HG02588 (cell line): ENCODE results near the gene SLC1A7.

Experiments
- ATAC-seq: cut with Tn5 transposase; IDR thresholded peaks from one replicate; pipeline ENCODE4 v1.9.1; 2021; ENCODE audit warnings: mild to moderate bottlenecking, moderate library complexity; ENCODE audit not compliant: unreplicated experiment

Gene SLC1A7

DNA sequence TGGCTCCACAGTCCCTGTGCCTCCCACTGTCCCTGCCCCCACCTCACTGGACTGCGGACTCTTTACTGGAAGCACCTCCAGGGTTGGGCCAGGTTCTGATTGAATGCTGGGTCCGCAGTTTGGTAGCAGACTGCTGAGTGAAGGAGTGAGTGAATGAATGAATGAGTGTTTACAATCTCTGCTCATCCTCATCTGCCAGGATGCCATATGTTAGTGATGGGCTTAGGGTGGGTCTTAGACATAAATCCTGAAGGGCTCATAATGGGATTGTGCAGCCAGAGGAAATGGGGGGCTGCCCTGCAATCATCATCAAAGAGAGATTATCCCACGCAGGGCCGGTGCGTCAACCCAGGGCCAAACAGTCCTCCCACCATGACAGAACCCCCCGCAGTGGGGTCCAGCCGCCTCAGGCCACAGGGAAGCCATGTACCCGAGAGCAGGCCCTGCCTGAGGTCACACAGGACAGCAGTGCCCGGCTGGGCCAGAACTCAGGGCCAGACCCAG is 26.1 kb downstream of the SLC1A7 start:
- no peak for ATAC-seq

DNA sequence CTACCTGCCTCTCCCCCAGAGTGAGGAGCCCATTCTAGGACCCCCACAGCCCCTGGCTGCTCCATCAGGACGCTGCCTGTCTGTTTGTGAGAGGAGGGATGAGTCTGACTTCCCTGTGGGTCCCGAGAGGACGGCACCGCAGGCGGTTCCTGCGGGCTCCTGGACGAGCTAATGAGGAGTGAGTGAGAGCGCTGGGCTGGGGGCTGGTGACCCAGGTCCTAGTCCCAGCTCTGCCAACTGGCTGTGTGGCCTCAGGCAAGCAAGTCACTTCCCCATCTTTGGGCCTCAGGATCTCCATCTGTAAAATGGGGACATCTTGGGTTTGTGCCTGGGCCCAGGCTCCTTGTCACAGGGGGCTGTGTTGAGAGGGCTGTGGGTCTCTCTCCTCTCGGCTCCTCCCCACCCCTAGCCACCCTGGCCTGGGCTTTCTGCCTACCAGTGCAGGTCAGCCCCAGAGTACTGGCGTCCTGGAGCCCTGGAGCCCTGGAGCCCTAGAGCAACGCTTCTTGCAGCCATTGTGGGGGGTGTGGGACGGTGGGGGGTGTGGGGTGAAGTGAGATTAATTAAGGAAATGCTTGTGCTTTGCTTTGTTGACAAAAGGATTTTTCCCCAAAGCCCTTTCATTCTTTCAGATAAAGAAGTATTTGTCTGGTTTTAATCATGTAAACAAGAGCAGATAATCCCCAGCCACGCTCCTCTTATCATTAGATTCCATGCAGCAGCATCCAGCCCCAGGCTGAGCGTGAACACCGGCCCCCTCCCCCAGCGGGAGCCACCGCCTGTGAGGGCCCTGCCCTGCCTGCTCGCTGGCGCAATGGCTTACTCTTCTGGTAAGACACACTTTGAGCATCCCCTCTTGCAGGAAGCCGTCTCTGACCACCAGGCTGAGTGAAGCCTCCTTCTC is 26.8 kb downstream of the SLC1A7 start:
- no peak for ATAC-seq

DNA sequence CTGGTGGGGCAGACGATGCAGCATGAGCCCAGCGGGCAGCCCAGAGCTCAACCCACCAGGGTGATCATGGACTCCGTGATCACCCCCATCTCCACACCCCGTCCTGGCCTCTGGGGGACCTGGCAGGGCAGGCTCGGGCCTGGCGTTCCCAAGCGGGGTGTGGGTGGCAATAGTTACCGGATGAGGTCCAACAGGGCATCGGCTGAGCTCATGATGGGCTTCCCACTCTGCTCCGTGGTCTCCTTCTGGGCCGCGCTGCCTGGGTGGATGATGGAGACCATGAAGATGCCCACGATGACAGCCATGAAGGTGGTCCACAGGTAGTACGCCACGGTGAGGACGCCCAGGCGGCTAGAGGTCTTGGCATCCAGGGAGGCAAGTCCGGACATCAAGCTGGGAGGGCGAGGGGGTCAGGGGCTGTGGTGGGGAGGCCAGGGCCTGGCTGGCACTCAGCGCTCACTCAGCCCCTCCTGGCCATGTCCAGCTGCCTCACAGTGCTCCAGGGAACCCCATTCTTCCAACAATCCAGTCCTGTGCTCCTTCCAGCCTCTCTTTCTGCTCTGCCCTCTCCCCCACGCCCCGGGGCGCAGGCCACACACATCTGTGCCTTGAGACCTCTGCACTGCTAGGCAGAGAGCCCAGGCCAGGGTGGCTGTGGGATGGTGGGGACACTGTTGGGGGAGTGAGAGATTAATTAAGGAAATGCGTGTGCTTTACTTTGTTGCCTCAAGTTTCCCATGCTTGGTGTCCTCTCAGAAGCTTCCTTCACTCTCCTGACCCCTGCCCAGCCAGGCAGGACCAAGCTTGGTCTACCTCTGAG is 27.6 kb downstream of the SLC1A7 start:
- no peak for ATAC-seq

DNA sequence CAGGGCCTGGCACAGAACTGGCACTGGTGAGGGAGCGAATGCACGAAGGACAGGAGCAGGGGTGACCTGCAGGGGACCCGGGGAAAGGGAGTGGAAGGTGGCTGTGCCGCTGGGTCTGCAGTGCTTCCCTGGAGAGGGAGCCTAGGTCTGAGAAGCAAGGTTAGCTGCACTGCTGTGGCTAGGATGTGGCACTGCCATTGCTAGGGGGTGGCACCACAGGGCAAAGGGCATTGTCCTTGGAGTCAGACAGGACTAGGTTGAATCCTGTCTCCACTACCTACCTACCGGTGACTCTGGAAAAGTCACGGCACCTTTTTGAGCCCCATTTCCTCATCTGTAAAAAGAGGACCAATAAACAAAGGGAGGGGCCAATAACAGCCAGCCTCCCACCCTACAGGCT is 28.3 kb downstream of the SLC1A7 start:
- ATAC-seq: no peak

DNA sequence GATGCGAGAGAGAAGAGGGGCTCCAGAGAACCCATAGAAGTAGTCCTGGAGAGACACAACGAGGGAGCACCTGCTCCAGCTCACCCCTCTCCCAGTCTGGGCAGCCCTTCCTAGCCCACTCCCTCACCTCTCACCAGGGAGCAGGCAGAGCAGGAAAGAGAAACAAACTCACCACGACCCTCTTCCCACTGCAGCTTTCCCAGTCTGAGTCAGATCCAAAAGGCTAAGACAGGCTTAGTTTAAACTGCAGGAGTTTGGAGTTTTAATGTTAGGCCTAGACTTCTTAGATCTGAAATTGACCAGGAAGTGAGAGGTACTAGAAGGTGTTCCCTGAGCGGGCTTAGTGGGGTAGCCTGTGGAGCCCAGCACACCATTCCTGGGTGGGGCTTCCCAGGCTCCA is 29.6 kb downstream of the SLC1A7 start:
- ATAC-seq: no peak

DNA sequence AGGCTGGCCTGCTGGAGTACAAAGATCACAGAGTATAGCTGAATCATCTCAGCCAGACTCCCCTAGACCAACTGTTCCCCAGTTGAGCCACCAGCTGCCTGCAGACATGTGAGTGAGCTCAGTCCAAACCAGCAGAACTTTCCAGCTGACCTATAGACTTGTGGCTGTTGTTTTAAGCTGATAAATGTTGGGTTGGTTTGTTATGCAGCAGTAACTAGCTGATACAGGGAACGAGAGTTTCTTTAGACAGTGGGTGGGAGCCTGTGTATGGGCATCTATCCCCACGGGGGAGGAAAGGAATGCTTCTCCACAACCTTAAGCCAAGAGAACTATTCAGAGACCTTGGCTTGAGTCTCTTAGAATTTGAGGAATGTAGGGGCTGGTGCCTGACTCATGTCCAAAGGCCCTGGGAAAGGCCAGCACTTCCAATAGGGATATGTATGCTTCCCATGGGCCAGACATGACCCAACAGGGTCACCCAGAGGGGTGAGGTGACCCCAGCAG is 30.1 kb downstream of the SLC1A7 start:
- ATAC-seq: no peak

DNA sequence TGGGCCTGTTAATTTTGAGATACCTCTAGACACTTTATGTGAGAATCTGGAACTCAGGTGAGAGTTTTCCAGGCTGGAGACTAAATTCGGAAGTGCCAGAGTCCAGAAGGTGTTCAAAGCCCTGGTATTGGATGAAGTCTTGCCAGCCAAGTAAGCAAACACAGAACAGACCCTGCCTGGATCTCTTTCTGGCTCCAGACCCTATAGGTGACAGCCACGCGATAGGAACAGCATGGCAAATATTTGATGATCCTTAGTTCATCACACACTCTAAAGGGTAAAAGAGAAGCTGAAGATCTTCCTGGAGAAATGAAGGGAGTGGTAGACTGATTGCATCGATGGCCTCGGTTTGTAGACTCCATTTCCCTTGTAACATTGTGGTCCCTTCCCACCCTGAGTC is 30.7 kb downstream of the SLC1A7 start:
- ATAC-seq: no peak

DNA sequence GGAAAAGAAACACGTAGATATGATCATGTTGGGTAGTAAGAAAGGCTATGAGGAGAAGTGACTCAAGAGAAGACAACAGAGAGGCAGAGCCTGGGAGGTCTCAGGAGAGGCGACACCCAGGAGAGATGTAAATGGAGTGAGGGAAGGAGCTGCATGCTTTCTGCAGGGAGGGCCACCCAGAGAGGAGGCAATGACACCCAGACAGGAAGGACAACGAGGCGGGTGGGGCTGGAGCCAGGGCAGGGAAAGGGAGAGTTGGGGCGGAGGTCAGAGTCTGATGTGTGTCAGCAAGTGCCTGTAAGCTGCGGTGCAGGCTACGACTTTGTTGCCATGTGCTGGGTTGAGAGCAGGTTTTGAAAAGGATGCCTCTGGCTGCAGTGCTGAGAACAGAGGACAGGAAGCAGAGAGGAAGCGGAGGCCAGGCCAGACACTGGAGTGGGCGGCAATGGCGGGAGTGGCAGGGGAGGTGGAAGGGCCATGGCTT is 31.3 kb downstream of the SLC1A7 start:
- no peak for ATAC-seq

DNA sequence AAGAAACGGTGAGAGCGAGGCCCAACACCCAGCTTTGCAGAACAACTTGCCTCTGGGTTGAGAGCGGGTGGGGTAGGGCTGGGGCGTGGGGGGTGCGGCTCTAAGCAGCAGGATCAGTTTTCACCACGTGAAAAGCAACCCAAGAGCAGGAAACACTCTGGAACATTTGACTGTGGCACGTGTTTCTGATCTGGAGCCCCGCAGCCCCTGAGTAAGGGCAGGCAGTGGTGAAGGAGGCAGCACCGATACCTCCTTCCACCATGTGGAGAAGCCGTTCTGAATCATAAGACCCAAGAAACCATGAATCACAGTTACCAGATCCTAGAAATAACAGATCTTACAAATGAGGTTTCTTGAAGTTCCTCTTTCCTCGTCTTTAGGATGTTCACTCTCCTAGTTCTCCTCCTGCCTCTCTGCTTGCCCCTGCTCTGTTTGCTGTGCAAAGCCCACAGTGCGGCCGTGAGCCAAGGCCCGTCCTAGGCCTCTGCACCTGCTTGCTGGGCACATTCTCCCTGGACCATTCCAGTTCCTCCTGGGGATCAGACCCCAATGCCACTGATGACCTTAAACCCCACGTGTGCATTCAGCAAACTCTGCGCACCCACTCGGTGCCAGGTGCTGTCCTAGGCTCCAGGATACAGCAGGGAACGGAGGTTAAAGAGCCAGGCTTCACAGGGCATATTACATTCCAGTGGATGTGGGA is 31.9 kb downstream of the SLC1A7 start:
- no peak for ATAC-seq

DNA sequence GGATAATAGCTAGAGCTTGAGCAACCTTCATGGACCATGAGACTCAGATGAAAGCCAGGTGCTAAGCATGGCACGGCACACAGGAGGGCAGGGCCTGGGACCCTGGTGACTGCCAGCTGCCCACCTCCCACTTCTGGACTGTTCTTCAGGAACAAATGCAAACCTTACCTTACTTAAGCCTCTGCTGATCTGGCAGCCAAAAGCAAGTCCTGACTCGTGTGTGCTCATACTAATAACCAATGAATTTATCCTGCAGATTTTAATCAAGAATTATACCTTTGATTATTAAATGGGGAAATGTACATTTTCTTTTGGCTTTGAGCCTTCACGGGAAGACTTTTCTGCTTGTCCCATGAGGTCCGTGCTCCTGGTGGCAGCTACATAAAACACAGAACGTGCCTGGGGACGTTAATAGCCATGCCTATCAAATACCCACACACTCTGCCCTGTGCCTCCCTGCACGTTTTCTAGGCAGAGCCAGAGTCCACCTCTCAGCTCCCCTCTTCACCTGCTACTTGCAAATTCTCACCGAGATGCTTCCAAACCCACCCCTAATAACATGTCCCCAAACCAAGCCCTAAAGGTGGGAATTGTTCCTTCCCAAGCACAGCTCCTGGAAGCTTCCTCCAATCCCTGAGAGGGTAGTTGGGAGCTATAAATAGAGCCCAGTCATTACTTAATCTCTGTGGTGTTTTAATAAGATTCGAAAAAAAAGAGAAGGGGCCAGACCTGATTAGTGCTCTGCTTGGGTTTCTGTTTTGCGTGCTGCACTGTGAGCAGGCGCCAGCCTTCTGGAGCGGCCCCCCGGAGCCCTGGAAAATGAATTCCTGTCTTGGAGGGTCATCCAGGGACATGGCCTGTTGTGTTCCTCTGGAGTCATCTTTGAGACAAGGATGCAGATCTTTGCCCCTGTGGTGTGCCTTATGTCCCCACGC is 33.5 kb downstream of the SLC1A7 start:
- no peak for ATAC-seq

DNA sequence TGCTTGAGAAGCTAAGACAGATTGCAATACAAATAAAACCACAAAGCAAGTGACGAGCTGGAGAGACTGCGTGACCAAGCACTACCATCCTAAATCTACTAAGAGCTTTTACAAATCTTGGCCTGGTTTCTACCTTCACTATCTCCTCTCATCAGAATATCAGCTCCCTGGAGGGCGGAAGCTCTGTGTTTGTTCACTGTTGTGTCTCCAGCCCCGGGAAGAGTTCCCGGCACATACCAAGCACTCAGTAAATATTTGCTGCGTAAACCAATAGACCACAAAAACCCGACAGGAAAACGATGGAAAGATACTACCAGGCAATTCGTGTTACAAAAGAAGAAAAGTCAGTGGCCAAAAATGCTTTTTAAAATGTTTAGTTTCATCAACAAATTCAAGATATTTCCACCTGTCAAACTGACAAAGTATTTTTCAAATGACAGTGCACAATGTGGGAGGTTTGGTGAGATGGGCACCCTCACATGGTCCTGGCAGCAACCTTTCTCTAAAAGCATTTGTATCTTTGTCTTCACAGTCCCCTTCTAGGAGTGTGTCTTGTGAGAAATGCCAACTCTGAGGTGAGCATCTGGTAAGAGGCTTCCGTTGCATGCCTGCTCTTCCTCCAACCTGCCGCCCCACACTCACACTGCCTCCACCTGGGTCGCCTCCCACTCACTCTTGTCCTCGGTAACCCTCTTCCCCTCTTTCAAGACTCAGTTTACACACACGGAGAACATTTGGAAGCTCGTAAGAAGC is 34.7 kb downstream of the SLC1A7 start:
- no peak for ATAC-seq

DNA sequence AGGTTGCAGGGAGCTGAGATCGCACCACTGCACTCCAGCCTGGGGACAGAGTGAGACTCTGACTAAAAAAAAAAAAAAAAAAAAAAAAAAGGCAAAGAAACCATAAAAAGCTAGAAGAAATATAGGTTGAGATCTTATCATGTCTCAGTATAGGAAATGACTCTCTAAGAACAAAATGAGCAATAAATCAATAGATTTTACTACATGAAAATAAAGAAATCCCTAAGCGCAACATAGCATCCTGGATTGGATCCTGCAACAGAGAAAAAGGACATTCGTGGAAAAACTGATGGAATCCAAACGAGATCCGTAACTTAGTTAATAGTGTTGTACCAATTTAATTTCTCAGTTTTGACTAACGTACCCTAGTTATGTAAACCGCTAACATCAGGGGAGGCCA is 35.3 kb downstream of the SLC1A7 start:
- no peak for ATAC-seq

DNA sequence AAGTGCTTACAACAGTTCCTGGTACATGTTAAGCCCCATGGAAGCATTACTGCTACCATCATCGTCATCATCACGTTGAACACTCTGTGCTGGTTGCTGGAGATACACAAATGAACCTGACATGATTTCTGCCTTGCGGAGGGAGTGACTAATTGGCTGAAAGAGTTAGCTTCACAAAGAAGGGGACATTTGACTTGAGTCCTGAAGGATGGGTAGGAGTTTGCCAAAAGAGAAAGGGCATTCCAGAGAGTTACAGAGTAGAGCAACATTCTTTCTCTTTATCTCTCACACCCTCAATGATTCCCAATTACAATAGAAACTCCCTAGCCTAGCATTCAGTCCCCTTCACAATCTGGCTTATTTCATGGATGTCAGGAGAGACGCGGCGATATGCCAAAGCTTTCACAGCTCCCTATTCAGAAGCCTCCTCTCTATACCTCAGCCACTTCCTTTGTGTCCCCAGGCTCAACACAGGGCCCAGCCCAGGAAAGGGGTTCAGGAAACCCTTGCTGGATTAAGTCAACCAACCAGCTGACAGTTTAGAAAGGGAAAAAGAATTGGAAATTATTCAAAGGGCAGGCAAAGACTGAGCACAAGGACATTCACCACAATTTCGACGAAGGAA is 38.0 kb downstream of the SLC1A7 start:
- no peak for ATAC-seq

DNA sequence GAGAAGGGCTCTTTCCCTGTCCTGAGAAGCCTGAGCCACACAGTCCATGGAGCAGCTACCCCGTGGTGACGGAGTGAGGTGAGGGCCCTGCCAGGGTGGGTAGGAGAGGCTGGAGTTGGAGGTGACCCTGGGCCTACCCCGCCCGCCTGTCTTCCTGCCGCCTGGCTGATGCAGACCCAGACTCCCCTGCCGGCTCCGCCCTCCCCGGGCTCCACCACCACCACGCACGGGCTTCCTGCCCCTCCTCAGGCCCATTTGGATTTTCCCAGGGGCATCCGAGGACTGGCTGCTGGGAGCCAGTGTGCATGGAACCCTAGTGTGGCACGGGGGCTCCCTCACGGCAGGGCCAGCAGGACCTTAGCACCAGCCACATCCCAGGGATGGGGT is 47.9 kb downstream of the SLC1A7 start:
- ATAC-seq: no peak

DNA sequence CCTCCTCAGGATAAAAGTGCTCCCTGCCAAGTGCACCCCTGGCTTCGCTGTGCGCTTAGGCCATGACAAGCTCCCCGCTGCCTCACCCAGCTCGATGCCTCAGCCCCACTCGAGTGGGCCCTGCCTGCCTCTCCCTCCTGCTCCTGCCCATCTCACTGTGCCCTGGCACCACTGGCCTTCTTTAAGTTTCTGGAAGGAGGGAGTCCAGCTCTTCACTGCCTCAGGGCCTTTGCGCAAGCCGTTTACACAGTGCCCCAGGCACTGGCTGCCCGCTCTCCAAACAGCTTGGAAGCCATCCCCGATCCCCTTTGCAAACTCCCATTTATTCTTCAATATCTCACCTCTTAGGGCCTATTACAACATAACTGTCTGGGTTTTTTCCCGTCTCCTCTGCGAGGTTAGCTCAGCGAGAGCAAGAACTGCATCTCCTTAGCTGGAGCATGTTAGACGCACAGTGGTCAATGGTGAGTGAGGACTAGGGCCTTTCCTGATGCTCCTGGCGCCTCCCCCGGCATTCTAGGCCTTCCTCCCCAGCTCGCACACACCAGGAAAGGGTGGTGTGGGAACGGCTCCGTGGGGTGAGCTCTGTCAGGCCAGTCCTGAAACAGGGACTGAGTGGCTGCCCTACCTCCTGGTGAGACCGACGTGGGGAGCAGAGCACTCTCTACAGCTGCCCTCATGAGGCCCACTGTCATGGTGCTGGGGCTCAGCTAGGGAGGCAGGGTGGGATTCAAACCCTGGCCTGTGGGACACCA is 48.5 kb downstream of the SLC1A7 start:
- ATAC-seq: no peak

DNA sequence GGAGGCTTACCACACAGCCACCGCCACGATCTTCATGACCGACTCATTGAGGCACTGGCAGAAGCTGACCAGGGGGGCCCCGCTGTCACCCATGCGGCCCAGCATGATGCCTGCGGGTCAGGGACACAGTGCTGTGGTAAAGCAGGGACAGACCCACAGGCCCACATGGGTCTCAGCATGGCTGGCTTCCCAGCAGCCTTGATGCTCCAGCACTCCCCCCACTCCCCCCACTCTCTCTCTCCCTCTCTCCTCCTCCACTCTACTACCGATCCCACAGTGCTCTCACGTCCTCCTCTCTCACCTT is 49.0 kb downstream of the SLC1A7 start:
- ATAC-seq: no peak

DNA sequence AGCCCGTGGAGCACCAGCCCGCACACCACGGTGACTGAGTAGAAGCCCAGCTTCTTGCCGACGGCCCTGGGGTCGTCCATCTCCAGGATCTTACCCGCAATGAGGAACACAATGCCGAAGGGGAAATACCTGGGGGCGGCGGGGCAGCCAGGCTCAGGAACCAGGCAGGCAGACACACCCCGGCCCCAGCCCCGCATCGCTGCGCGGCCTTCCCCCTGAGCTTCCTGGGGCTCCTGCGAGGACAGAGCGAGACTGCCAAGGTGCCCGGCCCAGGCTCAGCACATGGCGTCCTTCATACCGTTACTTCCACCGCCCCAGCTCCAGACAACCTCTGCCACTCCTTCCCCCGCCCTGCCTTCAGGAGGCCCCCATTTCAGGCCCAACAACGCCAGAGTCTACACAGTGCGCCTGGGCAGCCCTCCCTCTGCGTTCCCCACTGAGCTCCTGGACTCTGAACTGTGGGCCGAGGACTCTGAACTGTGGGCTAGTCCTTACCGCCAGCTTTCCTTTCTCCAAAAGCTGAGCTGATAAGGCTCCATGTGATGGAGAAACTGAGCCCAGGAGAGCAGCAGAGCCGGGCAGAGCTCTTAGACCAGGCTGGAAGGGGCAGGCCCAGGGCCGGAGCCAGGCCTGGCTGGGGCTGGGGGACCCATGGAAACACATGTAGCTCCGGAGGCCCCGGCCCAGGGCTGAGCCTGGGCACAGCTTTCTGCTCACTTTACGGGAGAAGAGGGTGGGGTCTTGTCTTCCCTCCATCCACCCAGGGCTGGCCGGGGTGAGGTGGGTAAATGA is 49.6 kb downstream of the SLC1A7 start:
- ATAC-seq: no peak
